HG03280 (cell line): ENCODE results near the gene GRM4.
A peak's percentile ranks its signal among the peaks of the same experiment; 100 is the strongest.

Experiments
- ATAC-seq: cut with Tn5 transposase; IDR thresholded peaks from one replicate; pipeline ENCODE4 v1.9.1; 2021; ENCODE audit warnings: mild to moderate bottlenecking, moderate library complexity; ENCODE audit not compliant: unreplicated experiment

GRM4 gene

DNA sequence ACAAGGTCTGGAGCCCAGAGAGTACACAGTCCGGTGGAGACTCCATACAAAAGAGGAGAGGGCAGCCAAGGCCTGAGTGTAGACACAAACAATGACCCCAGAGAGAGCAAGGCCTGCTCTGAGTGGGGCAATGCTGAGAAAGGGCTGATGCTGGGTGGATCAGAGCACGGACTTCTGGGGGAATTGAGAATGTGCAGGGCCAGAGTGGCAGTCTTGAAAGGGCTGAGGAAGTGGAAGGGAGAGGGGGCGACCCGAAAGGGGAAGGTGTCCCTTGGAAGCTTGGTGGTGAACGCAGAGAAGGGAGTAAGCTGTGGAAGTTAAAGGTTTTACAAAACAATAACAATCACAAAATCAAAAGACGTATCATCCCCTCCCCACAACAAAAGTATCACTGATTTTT lies 12.0 kb upstream of the GRM4 start:
- no peak for ATAC-seq

DNA sequence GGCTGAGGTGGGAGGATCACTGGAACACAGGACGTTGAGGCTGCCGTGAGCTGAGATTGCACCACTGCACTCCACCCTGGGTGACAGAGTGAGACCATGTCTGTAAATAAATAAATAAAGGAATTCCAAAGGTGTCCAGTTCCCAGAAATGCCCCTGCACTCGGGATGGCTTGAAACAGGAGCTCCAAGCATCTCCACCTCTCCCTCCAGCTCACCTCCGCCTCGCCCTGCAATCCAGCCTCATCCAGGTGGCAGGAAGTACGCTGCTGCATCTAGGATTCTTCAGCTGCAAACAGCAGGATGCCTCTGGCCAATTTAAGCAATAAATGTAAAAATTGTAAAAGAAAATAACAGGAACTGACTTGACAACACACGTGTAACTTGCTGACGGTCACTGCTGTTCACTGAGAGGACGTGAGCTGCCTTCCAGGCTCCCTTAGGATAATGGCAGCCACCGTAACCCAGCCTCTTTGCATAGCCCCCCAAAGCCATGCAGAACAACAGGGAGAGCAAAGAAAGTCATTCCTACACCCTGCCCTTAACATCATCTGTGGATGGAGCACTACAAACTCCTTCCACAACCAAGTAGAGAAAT lies 11.4 kb upstream of the GRM4 start:
- ATAC-seq, result no peak

DNA sequence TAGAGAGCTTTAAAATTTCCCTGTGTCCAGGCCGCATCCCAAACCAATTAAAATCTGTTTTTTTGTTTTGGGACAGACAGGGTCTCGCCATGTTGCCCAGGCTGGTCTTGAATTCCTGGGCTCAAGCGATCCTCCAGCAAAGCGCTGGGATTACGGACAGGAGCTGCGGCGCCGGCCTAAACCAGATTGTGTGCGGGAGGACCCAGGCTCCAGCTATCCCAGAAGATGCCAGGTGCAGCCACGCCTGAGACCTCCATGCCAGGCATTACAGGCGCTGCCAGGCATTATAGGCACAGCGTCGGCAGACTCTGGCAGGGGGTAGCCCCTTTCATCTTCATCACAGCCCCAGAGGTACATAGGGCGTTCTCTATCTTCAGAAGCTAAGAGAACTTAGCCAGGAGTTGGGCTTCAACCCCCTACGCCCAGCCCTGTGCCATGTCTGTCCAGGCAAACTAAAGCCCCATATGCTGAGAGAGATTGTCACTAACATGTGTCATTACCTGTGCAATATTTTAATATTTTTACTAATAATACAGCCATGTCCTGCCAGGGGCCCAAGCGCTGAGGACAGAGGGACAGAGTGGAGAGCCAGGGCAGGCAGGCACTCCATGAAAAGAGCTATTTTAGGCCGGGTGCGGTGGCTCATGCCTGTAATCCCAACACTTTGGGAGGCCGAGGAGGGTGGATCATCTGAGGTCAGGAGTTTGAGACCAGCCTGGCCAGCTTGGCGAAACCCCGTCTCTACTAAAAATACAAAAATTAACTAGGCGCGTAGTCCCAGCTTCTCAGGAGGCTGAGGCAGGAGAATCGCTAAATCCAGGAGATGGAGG lies 9.8 kb upstream of the GRM4 start:
- no peak for ATAC-seq

DNA sequence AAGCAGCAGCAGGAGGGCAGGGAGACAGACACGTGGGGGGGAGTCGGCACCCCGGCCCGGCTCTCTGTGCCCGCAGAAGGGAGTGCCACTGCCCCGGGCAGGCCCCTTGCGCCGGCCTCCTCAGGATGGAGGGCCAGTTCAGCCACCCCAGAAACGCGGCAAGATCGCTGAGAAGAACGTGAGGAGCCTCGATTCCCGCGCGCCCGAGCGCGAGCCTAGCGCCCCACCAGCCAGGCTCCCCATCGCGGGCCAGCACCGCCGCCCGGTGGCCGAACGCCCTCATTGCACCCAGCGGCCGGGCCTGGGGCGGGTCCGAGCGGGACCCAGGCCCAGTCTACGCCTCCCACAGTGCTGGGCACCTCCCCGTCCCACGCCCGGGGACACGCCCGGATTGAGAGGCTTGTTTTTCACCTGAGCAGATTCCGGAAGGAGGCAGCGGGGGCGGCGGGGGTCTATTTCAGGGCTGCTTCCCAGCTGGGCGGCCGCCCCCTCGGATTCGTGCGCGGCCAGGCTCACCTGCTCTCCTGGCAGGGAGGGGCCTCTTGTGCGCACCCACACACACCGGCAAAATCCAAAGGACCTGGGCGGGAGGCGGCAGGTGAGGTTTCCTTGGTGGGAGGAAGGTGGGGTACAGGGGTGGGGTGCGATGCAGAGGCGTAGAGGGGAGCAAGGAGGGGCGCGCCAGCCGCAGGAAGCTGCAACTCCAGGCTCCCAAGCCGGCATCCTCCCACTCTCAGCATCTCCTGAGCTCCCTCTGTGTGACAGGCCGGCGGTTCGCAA lies 9.0 kb upstream of the GRM4 start:
- ATAC-seq, result peak; percentile 54

DNA sequence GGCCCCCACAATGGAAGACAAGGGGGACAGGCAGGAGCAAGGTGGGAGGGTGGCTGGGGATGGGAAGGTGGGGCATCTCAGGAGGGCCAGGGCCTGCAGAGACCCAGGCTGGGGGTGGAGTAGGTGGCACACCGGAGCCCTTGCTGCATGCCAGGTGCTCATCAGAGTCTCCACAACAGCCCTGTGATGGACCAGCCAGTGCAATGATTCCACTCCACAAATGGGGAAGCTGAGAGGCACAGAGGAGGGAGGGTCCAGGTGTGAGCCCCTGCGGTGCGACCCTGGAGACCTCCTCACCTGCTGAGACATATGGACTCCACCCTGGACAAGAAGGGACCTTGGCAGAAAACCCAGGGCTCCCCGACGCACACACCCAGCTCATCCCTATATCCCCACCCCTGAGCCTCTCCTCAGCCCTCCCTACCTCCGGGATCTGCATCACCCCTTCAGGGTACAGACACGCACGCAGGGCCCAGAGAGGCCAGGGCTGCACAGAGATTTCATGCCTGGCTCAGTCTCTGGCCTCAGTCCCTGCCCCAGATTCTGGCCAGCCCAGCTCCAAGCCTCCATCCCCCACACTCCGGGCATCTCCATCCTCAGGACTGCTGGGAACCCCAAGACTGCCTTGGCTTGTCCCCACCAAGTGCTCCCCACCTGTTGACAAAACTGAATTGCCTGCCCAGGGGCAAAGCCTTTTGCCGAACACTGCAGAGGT lies 7.1 kb upstream of the GRM4 start:
- ATAC-seq, result no peak

DNA sequence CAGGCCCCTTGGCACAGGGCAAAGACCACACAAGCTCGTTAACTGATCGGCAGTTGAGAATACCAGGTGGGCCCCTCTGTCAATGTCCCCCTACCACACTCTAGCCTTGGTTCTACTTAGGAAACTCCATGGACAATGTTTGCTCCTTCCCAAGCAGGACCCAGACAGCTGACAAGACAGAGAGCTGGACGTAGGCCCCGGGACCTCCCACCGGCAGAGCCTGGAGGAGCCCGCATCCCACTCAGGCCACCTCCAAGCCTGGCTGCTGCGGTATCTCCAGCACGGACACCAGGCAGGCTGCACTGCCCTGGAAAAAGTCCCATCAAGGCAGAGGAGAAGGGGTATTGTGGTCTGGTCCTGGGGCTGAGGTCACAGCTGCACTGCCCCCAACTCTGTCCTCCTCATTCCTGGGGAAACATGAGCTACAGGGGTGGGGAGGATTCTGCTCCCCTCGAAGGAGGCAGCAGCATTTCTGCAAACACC lies 6.2 kb upstream of the GRM4 start:
- no peak for ATAC-seq

DNA sequence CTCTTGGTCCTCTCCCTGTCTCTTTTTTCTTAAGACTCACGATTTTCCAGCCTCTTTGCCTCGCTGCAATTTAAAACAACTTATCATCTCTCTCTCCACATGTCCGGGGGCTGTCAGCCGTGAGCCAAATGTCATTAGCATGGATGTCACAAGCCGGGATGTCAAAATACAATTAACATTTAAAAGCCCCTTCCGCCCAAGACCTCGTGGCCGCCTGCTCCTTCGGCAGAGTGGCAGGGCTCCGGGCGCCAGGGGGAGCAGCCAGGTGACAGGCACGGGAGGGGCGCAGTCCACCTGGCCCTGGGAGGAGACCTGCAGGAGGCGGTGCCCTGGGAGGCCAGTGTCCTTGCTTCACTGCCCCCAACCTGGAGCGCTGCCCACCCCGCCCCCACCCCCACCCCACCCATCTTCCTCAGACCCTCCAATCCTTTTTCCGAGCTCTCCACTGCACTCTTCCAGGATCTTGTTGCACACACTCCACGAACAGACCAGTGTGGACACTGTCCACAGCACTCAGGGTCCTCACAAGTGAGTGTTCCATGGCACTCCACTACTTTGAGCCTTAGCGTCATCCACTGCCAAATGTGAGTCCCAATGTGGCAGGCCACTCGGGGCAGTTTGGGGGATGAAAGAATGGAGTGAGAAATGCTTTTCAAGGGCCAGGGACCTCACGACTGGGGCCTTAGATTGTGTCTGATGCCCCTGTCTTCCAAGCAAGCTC lies 5.6 kb upstream of the GRM4 start:
- ATAC-seq, result no peak

DNA sequence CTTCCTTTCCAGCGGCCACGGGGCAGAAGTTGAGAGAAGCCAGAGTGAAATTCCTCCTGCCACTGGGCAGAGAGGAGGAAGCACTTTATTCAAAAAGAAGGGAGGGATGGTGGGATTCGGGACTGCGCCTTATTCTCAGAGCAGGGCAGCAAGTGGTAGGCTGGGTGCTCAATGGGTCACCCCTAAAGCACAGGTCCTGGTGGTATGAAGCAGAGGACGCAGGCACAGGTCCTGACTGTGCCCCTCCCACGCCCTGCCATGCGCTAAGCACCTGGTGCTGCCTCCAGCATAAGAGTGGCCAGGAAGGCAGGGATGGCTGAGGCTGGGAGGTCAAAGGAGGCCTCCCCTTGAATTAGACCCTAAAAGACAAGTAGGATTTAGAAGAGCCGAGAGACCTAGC lies 4.9 kb upstream of the GRM4 start:
- no peak for ATAC-seq

DNA sequence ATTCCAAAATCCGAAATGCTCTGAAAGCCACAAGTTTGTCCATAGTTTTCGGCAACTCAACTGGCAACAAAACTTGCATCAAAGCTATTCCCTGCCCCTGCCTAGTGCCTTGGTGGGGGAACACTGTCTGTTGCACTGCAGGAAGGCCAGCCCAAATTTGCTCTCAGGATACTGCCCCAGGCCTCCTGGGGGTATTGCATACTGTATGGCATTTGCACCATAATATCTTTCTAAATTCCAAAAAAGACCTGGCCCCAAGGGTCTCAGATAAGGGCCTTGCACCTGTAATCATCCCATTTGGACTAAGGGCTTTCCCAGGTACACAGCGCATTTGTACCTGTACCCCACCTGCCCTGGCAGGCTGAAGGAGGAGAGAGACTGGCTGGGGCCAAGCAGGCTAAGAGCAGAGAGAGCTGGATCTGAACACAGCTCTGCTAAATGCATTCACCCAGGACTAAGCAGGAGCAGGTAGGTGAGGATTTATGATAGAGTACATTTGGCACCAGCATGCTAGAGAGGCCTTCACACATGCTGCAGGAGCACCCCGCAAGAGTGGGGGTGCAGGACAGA lies 4.0 kb upstream of the GRM4 start:
- no peak for ATAC-seq

DNA sequence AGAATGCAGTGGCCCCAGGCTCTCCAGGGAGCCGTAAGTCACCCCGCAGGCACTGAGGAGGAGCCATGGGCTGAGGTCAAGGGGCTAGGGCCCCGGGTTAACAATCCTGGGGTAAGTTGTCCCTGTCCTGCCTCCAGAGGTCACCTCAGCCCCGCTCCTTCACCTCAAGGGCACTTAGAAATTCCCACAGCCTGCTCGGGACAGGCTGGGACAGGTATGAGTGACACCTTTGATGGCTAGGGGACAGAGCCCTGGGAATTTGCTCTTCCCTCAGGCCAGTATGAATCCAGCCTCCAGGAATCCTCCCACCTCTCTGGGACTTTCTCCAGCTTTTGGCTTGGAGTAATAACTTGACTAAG lies 3.5 kb upstream of the GRM4 start:
- ATAC-seq, result no peak

DNA sequence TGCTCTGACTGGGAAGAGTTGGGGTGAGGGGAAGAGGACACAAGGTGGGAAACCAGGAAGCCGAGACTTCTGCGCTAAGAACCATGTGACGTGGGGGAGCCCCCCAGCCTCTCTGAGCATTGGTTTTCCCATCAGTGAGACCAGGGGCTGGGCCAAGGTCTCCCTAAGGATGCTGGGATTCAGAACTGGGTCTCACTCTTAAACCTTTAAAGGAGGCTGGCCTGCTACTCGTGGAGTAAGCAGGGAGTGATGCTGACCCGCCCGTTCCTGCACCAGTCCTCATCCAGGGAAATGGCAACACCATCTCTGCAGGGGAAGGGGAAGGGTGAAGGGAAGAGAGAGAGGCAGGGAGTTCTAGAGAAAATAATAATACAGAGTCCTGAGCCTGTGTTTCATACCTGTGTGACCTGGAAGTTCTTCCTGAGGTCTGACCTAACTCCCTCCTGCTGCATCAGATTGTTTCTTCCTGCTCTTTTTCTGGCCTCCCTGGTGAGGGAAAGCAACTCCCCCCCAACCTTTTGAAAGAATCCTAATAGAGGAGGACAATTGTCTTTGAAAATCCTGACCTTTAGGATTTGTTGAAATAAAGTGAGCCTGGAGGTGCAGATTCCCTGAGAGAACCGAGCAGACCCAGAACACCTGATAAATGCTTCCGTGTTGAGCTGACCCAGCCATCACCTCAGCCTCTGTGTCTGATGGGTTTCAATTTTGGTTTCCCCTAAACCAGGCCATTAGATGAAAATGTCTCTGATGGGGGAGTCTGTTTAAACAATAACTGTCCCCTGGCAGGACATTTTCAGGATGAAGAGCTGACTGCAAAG lies 3.0 kb upstream of the GRM4 start:
- no peak for ATAC-seq

DNA sequence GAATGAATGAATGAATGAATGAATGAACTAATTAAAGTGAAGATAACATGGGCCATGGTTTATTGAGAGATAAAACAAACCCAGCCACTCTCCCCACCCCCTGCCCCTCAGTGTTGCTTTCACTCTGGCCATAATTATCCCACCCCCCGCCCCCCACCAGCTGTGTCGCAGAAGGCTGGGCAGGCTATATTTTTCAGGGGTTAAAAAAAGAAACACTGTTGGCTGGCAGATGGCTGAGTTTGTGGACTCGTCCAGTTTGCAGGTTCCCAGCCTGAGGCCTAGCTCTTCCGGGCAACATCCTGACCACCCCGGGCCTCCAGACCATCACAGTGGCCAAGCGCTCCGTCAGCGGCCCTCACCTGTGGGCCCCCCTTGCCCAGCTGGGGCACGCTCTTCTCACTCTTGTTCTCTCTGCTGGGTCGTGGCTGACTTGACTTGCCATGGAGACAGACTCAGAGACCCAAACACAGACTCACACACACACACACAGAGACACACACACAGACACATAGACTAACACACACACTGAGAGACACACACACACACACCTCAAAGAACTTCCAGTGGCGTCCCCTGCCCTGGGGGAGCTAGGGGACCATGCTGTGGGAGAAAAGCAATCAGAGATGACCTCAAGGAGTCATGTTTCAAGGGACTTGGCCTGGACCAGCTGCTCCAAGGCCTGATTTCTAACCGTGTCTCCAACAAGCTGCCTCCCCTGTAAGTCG lies 2.2 kb upstream of the GRM4 start:
- no peak for ATAC-seq

DNA sequence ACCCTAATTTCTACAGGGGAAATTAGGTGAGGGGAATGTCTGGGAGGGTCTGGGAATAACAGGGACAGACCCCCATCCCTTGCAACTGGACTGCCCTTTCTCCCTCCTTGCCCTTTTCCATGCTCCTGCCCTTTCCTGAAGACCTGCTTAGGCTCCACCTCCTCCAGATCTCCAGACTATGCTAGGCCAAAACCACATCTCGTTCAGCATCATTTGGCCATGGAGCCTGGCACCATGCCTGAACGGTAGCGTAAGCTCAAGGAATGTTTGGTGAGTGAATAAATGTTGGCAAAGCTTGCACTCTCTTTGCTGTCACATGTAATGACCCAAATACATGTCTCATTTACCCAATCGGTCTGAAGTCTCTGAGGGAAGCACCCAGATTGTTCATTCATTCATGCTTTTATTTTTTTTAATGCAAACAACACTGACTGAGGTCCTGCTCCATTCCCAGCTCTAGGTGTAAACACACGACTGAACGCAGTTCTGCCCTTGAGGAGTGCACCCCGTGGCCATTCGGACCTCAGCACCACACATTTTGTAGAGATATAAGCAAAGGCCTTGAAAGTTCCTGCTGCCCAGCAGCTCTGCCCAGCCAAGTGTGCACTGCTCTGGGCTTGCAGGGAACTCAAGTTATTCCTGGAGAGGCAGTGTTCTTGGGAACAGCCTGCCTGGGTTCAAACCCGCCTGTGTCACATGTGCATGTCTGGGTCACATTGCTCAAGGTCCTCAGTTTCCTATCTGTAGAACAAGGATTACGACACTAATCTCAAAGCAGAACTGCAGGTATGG lies 1.1 kb upstream of the GRM4 start:
- ATAC-seq, result no peak

DNA sequence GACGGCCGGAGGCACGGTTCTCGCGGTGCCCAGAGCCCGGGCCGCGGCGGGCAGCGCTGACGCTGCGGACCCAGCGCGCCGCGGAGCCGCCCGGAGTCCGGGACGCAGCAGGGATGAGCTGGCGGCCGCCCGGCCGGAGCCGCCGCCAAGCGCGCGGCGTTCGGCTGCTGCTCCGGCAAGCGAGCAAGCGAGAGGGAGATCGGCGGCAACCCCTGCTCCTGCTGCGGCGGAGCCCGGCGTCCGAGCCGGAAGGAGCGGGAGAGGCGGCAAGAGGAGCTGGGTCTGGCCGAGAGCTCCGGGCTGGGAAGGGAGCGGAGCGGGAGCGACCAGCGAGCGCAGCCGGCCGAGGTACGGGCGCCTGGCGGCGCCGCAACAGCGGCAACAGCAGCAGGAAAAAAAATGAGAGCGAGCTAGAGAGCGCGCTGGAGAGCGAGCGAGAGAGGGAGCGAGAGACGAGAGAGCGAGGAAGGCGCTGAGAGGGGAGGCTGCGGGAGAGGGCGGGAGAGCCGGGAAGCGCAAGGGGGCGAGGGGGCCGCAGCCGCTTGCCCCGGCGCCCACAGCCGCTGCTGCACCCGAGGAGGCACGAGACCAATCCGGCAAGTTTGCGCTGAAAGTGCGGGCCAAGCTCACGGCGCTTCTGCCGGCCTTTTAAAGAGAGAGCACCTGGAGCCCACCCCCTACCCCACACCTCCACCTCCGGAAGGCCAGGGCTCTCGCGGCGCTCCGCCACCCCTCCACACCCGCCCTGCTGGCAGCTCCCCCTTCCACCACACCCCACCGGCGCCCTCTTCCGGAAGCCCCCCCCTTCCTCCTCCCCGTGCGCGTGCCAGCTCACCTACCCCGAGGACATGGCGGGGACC lies 496 bp downstream of the GRM4 start:
- ATAC-seq, result no peak

DNA sequence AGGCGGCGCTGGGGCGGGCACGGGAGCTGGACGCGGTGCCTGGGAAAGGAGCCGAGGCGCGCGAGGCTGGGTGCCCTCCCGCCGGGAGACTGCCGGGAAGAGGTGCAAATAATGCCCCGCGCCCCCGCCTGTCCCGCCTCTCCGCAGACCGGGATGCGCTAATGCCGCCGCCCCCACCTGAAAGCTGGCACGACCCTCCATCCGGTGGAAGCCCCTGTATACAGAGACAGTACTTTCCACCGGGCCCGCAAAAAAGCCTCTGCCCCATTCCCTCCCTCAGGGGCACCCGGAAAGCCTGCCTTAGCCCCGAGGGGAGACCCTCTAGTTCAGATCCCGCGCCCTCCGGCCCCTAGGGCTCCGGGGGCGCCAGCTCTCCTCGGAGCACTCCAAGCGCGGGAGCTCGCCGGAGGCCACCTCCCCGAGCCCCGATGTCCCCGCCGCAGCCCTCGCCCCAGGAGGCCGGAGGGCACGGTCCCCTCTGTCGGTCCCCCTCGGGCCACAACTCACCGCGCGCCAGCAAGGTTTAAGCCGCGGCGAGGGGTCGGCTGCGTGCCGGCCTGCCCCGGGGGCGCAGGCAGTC lies 1.2 kb downstream of the GRM4 start:
- no peak for ATAC-seq

DNA sequence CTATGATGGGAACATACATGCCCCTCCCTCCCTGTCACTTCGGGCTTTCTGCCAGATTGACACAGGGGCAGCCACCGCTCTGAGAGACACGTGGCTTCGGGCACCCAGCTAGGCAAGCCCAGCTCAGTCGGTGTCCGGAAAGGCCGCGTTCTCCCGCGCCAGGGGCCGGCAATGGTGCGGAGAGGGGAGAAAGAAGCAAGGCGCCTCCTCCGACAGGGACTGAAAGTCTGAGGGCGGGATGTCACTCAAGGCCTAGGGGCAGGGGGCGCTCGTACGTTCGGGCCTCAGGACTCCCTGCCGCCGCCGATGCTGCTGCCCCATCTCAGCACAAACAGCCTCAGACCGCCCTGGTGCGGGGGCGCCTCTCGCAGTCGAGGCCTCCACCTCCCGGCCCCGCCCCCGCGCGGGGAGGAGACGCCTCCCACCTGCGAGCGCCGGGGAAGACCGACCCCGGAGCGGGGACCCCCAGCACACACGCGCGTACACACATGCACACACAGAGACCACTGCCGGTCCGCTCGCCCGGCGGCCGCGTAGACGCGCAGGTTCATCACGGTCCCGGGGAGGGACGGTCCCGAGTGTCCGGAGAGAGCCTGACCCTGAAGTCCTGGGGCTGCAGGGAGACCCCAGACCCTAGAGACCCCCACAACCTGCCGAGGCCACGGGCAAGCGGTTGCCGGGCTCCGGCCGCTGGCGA lies 1.9 kb downstream of the GRM4 start:
- no peak for ATAC-seq
